Heart left ventricle (tissue), 13 donors: ENCODE measurements around the gene MAN1C1.

Experiments used
- POLR2A ChIP-seq, 2 donors: fragments of 450-650 bp; IDR thresholded peaks; one replicate each; pipeline ENCODE4 v1.6.1; 2017; ENCODE audit warnings: antibody characterized with exemption in 2 of 2, mild to moderate bottlenecking in 2 of 2, moderate library complexity in 2 of 2
- TF ChIP-seq, protein P1 (sequence below), 12 donors: fragments of 200-600 bp; sonication (generic) in 4 of 12; IDR thresholded peaks; one replicate each; pipeline versions ENCODE4 v1.5.0 to v1.8.0; 2018 to 2022; ENCODE audit warnings: antibody characterized with exemption in 12 of 12, mild to moderate bottlenecking in 5 of 12
- donor health status: ischemic (EF 13 %, LVEDD 7.1; RV severe dilation, severe dysfunction).
- donor health status: DM: no; HTN: yes; CAD: no.
- donor health status: DM: no; HTN: no; CAD: no.
- donor health status: ischemic (EF 25% LVEDD 6.9; RV normal size, moderate dysfunction).
- donor health status: ischemic (EF 25% LVEDD 5.7; RV mildly dilated, moderate dysfunction).
- donor health status: ischemic (EF 35%, LVEDD 5.7; RV mildly dilated, moderate dysfunction).
- donor health status: nonischemic (EF 11% LVEDD 7.7; RV severe dilation, severe dysfunction).
- donor health status: DM: yes; HTN: yes; CAD: no.
- donor health status: PGD.
- donor health status: ischemic (EF 29% LVEDD 5.4; RV normal size, mild dysfunction).
- donor health status: nonischemic (EF 23%, LVEDD 6.1; RV moderate dilation, normal function).

DNA sequence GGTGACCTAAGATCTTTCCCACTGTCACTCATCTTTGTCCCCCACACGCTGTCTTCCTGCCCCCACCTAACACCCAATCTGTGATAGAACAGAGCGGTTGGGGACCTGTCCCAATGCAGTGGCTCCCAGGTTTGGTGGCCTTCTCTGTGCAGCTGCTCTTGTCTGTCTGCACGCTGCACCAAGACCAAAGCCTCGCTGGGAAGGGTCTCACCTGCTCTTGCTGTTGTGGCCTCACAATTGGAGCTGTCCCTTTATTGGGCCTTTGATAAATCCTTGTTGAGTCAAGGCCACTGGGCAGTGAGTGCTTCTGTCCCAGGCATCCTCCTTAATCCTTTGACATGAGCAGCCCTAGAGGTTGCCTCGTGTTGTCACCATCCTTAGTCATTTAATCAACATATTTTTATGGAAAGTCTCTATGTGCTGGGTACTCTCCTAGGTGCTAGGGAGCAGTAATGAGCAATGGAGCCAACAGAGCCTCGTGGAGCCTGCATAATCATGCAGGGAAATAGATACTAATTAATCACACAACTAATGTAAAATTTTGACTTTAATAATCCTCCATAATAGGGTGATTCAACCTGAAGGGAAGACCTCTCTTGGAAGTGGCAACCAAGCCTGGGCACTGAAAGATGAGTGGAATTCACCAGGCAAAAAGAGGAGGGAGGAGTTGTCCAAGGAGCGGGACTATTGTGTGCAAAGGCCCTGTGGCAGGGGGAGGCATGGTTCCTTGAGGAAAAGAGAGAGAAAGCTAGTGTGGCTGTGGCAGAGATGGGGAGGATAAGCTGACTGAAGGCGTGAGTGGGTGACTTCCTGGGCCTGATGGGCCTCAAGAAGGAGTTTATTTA is 57.6 kb downstream of the MAN1C1 start:
- TF ChIP-seq, protein P1, sequence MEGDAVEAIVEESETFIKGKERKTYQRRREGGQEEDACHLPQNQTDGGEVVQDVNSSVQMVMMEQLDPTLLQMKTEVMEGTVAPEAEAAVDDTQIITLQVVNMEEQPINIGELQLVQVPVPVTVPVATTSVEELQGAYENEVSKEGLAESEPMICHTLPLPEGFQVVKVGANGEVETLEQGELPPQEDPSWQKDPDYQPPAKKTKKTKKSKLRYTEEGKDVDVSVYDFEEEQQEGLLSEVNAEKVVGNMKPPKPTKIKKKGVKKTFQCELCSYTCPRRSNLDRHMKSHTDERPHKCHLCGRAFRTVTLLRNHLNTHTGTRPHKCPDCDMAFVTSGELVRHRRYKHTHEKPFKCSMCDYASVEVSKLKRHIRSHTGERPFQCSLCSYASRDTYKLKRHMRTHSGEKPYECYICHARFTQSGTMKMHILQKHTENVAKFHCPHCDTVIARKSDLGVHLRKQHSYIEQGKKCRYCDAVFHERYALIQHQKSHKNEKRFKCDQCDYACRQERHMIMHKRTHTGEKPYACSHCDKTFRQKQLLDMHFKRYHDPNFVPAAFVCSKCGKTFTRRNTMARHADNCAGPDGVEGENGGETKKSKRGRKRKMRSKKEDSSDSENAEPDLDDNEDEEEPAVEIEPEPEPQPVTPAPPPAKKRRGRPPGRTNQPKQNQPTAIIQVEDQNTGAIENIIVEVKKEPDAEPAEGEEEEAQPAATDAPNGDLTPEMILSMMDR (IDR thresholded peaks at IDR 0.05), result no peak
- TF ChIP-seq POLR2A (IDR thresholded peaks at IDR 0.05), result no peak
